ENCODE measurements around the gene ANXA9.

Gene ANXA9

DNA sequence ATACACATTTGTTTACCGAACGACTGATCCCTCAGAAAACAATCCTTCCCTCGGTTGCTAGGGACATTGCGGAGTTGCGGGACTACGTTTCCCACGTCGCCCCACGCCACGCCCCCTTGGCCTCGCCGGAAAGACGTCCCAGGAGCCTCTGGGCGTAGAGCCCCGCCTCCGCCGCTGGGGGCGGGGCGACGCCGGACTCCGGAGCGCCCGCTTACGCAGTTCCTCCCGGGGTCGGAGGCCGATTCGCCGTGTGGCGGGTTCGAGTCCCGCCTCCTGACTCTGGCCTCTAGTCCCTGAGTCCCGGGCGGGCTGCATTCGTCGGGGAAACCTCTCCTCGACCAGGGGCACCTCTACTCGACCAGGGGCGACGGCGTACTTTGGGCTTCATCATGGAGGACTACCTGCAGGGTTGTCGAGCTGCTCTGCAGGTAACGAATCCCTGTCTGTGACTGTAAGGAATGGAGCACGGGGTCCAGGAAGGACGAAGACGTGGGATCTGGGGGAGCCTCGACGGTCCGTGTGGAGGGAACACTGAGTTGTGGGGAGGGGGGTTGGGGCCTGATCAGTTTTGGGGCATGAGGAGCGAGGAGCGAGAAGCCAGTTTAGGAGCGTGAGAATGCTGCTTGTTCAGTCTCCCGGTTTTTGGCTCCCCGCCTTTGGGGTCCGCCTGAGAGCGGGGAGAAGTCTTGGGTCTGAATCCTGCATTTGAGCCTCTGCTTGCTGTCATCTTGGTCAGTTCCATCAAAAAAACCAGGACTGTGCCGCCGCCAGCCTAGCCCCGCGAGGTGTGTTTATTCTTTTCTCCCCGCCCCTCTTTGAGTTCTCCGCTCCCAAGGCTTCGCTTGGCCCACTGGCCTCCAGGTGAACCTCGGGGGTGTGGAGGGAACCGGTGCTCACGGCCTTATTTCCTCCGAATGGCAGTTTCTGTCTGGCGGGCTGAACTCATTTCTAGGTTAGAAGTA, 26.4 kb downstream of the ANXA9 start, which contains the start of gene PRUNE1:
Gene PRUNE1 (plus strand): TSS at position 206 of the 962 bp plus-strand sequence. CDS start 184 bp downstream, at position 390.
- no peaks in the 10 kb centered on the region for H3K9me3 ChIP-seq (ENCODE audit: control insufficient read depth, insufficient read depth, low read length)
- H3K4me1 ChIP-seq (ENCODE audit: control insufficient read depth, insufficient read depth, low read length): peaks cover 15% of the 10 kb centered on the region
- H3K4me3 ChIP-seq (ENCODE audit: low read depth, low read length): peak within 1 kb of the TSS; percentile 99
- no peaks in the 10 kb centered on the region for H3K36me3 ChIP-seq (ENCODE audit: control insufficient read depth, insufficient read depth, low read length)
- no peaks in the 10 kb centered on the region for H3K27me3 ChIP-seq (ENCODE audit: control insufficient read depth, insufficient read depth, low read length)
- peak within 1 kb of the TSS; percentile 85 for H3K9ac ChIP-seq (ENCODE audit: low read depth, low read length)

DNA sequence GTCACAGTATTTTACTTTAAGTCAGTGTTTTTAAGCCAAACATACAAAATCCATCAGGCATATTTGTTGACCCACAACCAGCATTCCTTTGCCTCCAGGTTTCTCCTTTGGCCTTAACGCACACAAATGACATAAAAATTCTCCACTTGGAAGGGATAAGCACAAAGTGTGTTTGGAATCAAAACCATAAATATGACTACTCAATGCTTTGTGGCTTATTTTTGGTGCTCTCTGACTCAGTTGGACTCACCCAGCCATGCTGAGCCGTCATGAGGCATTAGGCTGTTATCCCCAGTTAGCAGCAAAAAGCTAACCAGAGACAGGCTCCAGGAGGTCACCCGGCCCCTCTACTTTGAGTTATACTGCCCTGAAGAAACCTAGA, 27.1 kb downstream of the ANXA9 start:
- H3K4me1 ChIP-seq (ENCODE audit: control insufficient read depth, insufficient read depth, low read length): peaks cover 15% of the 10 kb centered on the region

DNA sequence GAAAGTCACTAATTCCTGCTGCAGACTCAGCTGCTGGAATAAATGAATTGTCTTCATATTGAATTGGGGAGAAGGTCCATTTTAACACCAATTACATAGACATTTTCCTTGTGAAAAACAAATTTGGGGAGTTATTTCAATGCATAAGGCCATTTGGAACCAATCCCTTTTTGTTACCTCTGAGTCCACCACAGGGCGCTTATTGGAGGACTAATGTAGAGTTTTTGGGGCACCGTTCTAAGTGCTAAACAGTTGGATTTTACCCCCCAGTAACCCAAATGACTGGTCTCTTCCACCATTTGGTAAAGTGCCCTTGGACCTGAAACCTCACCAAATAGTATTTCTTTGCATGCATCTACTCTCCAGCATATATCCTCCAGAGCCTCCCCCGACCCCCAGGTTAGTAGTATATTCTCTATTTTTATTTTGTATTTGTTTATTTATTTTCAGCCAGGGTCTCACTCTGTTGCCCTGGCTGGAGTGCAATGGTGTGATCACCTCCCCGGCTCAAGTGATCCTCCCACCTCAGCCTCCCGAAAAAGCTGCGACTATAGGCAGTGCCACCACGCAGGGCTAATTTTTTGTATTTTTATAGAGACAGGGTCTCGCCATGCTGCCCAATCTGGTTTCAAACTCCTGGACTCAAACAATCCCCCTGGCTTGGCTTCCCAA, 27.7 kb downstream of the ANXA9 start:
- no peak overlapping the region for H3K9ac ChIP-seq (ENCODE audit: low read depth, low read length)
- H3K36me3 ChIP-seq (ENCODE audit: control insufficient read depth, insufficient read depth, low read length): no peaks in the 10 kb centered on the region
- H3K4me3 ChIP-seq (ENCODE audit: low read depth, low read length): no peak overlapping the region
- H3K4me1 ChIP-seq (ENCODE audit: control insufficient read depth, insufficient read depth, low read length): peaks cover 15% of the 10 kb centered on the region
- H3K27me3 ChIP-seq (ENCODE audit: control insufficient read depth, insufficient read depth, low read length): no peaks in the 10 kb centered on the region
- no peaks in the 10 kb centered on the region for H3K9me3 ChIP-seq (ENCODE audit: control insufficient read depth, insufficient read depth, low read length)

More for the DNA sequence above, 27.1 kb downstream of the ANXA9 start:
- Histone ChIP-seq H3K27me3 (ENCODE audit: control insufficient read depth, insufficient read depth, low read length) (no peaks in the 10 kb centered on the region), H3K4me3 (ENCODE audit: low read depth, low read length) (peak overlapping the region; percentile 99), H3K36me3 (ENCODE audit: control insufficient read depth, insufficient read depth, low read length) (no peaks in the 10 kb centered on the region), H3K9ac (ENCODE audit: low read depth, low read length) (peak overlapping the region; percentile 85), H3K9me3 (ENCODE audit: control insufficient read depth, insufficient read depth, low read length) (no peaks in the 10 kb centered on the region)

DNA sequence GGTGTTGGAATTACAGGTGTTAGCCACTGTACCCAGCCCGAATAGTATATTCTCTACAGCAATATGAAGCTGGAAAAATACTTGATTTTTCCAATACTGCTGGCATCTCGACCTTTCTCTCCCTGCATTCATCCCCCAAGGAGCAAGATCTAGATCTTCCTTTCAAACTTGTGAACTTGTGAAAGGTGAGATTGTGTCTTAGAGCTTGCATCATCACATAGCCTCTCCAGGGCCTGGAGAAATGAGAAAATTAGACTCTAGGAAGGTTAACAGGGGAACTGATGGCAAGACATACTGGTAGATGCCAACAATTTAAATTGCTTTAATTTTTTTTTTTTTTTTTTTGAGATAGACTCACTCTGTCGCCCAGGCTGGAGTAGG, 28.2 kb downstream of the ANXA9 start:
- Histone ChIP-seq H3K9ac (ENCODE audit: low read depth, low read length) (no peak overlapping the region), H3K4me1 (ENCODE audit: control insufficient read depth, insufficient read depth, low read length) (peaks cover 15% of the 10 kb centered on the region), H3K4me3 (ENCODE audit: low read depth, low read length) (no peak overlapping the region), H3K36me3 (ENCODE audit: control insufficient read depth, insufficient read depth, low read length) (no peaks in the 10 kb centered on the region), H3K9me3 (ENCODE audit: control insufficient read depth, insufficient read depth, low read length) (no peaks in the 10 kb centered on the region), H3K27me3 (ENCODE audit: control insufficient read depth, insufficient read depth, low read length) (no peaks in the 10 kb centered on the region)

DNA sequence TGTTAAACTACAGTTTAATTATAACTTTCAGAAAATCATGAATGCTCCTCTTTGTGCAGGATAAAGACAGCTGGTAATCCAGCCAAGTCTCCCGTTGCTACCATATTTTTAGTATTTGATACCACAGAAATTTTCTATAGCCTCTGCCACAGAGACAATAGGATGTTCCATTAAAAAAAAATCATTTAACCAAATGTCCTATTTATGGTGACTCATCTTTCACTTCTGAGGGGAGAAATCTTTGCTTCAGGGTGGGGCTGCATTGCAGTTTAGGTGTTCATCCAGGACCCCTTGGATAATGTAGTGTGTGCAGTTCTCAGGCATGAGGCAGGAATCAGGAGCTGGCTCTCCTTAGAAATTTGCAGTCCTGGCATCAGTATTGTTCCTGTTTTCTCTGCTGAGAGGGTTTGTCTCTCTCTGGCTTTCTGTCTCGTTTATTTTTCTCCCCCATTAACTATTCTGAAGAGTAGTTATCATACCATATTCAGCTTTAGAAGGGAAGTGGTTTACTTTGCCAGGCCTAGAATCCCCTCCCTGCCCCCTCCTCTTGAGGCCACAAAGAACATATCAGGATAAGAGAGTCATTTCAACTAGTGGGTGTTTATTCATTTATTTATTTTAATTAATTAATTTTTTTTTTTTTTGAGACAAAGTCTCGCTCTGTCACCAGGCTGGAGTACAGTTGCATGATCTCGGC, 29.2 kb downstream of the ANXA9 start:
- Histone ChIP-seq H3K27me3 (ENCODE audit: control insufficient read depth, insufficient read depth, low read length) (no peaks in the 10 kb centered on the region), H3K36me3 (ENCODE audit: control insufficient read depth, insufficient read depth, low read length) (no peaks in the 10 kb centered on the region), H3K9ac (ENCODE audit: low read depth, low read length) (no peak overlapping the region), H3K4me3 (ENCODE audit: low read depth, low read length) (no peak overlapping the region), H3K9me3 (ENCODE audit: control insufficient read depth, insufficient read depth, low read length) (no peaks in the 10 kb centered on the region), H3K4me1 (ENCODE audit: control insufficient read depth, insufficient read depth, low read length) (peaks cover 10% of the 10 kb centered on the region)

DNA sequence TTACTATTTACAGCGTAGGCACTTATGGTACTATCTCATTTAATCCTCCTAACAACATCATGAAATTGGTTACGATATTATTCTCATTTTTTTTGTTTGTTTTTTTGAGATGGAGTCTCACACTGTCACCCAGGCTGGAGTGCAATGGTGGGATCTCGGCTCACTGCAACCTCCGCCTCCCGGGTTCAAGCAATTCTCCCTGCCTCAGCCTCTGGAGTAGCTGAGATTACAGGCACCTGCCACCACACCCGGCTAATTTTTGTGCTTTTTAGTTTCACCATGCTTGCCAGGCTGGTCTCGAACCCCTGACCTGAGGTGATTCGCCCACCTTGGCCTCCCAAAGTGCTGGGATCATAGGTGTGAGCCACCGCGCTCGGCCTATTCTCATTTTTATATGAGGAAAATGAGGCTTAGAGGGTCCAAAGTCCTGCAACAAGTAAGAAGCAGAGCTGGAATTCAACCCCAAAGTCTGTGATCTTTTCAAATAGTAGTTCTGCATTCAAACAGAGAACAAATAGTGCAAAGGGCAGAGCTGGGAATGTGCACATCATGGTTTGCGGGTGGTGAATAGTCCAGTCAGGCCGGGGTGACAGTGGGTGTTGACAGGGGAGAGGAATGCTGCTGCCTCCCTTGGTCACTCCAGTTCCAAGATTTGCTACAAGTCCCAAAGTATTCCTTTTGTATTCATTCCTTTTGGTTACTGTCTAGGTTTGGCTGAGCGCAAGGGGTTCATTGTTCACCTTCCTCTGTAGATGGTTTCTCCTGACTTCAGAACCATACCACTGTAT, 30.8 kb downstream of the ANXA9 start:
- Histone ChIP-seq H3K27me3 (ENCODE audit: control insufficient read depth, insufficient read depth, low read length) (no peaks in the 10 kb centered on the region), H3K9ac (ENCODE audit: low read depth, low read length) (no peak overlapping the region), H3K9me3 (ENCODE audit: control insufficient read depth, insufficient read depth, low read length) (no peaks in the 10 kb centered on the region), H3K36me3 (ENCODE audit: control insufficient read depth, insufficient read depth, low read length) (no peaks in the 10 kb centered on the region), H3K4me1 (ENCODE audit: control insufficient read depth, insufficient read depth, low read length) (peaks cover 5% of the 10 kb centered on the region), H3K4me3 (ENCODE audit: low read depth, low read length) (no peak overlapping the region)

DNA sequence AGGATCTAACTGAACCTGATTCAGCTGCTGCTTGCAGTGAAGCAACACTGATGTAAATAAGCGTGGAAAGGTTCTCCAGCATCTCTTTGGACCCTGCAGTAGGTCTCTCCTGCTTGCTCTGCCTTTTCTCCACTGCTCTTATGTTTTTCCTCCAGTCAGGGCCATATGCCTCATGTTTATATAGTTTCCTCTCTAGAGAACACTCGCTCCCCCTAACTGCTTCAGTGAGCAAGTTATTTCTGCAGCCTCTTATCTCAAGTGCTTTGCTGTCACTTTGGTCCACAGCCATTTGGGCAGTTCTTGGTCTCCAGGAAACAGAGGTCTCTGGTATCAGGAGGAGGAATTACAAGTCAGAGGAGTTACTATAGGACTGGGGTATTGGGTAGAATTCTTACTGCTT, 31.4 kb downstream of the ANXA9 start:
- no peak overlapping the region for H3K4me3 ChIP-seq (ENCODE audit: low read depth, low read length)
- peaks cover 5% of the 10 kb centered on the region for H3K4me1 ChIP-seq (ENCODE audit: control insufficient read depth, insufficient read depth, low read length)
- H3K9ac ChIP-seq (ENCODE audit: low read depth, low read length): no peak overlapping the region
- H3K27me3 ChIP-seq (ENCODE audit: control insufficient read depth, insufficient read depth, low read length): no peaks in the 10 kb centered on the region
- no peaks in the 10 kb centered on the region for H3K36me3 ChIP-seq (ENCODE audit: control insufficient read depth, insufficient read depth, low read length)
- H3K9me3 ChIP-seq (ENCODE audit: control insufficient read depth, insufficient read depth, low read length): no peaks in the 10 kb centered on the region

DNA sequence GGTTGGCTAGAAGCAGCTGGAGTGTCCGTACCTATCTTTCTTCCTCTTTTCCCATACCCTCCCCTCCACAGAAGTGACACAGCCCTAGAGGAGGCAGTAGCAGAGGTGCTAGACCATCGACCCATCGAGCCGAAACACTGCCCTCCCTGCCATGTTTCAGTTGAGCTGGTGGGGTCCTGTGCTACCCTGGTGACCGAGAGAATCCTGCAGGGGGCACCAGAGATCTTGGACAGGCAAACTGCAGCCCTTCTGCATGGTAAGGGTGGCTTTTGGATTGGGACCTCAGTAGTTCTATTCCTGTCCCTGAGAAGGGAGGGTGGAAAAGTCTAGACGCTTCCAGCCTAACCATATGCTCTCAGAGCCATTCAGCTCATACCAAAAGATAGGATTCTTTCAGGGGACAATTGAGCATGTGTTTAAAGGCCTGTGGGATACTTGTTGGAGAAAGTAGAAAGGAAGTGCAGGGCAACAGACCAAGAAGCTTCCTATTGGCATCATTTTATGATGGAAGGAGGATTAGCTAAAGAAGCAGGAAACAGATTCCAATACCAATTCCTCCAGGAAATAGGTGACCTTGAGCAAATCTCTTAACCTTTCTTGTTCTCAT, 42.6 kb downstream of the ANXA9 start:
- H3K4me3 ChIP-seq (ENCODE audit: low read depth, low read length): no peak overlapping the region

DNA sequence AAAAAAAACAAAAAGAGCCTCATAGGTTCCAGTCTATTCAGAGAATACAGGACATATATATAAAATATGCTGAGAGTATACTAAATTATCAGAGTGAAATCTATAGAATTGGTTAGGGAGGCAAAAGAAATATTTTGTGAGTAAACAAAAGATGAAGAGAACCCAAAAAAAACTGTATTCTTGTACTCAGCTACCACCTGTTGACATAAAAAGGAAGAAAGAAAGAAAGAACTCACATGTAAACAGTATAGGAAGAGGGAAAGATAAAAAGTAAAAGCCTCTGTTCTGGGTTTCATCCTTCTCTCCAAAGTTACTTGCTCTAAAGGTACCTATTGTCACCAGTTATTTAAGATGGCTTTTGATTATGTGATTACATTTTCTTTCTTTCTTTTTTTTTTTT, 44.4 kb downstream of the ANXA9 start:
- Histone ChIP-seq H3K9me3 (ENCODE audit: control insufficient read depth, insufficient read depth, low read length) (no peaks in the 10 kb centered on the region), H3K4me3 (ENCODE audit: low read depth, low read length) (no peak overlapping the region), H3K4me1 (ENCODE audit: control insufficient read depth, insufficient read depth, low read length) (no peaks in the 10 kb centered on the region), H3K9ac (ENCODE audit: low read depth, low read length) (no peak overlapping the region), H3K36me3 (ENCODE audit: control insufficient read depth, insufficient read depth, low read length) (peaks cover 17% of the 10 kb centered on the region), H3K27me3 (ENCODE audit: control insufficient read depth, insufficient read depth, low read length) (no peaks in the 10 kb centered on the region)

More for the DNA sequence above, 42.6 kb downstream of the ANXA9 start:
- Histone ChIP-seq H3K4me1 (ENCODE audit: control insufficient read depth, insufficient read depth, low read length) (no peaks in the 10 kb centered on the region), H3K9ac (ENCODE audit: low read depth, low read length) (no peak overlapping the region), H3K27me3 (ENCODE audit: control insufficient read depth, insufficient read depth, low read length) (no peaks in the 10 kb centered on the region), H3K36me3 (ENCODE audit: control insufficient read depth, insufficient read depth, low read length) (peaks cover 14% of the 10 kb centered on the region), H3K9me3 (ENCODE audit: control insufficient read depth, insufficient read depth, low read length) (no peaks in the 10 kb centered on the region)

DNA sequence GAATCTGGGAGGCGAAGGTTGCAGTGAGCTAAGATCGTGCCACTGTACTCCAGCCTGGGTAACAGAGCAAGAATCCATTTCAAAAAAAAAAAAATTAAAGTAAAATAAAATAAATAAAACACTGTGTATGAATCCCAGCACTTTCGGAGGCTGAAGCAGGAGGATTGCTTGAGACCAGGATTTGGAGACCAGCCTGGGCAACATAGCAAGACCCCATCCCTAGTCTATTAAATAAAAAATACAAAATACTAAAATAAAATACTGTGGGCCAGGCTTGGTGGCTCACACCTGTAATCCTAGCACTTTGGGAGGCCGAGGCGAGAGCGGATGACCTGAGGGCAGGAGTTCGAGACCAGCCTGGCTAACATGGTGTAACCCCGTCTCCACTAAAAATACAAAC, 50.1 kb downstream of the ANXA9 start:
- H3K4me3 ChIP-seq (ENCODE audit: low read depth, low read length): no peak overlapping the region
- H3K9ac ChIP-seq (ENCODE audit: low read depth, low read length): no peak overlapping the region
- H3K36me3 ChIP-seq (ENCODE audit: control insufficient read depth, insufficient read depth, low read length): peaks cover 14% of the 10 kb centered on the region
- no peaks in the 10 kb centered on the region for H3K27me3 ChIP-seq (ENCODE audit: control insufficient read depth, insufficient read depth, low read length)
- H3K4me1 ChIP-seq (ENCODE audit: control insufficient read depth, insufficient read depth, low read length): peaks cover 4% of the 10 kb centered on the region
- no peaks in the 10 kb centered on the region for H3K9me3 ChIP-seq (ENCODE audit: control insufficient read depth, insufficient read depth, low read length)

DNA sequence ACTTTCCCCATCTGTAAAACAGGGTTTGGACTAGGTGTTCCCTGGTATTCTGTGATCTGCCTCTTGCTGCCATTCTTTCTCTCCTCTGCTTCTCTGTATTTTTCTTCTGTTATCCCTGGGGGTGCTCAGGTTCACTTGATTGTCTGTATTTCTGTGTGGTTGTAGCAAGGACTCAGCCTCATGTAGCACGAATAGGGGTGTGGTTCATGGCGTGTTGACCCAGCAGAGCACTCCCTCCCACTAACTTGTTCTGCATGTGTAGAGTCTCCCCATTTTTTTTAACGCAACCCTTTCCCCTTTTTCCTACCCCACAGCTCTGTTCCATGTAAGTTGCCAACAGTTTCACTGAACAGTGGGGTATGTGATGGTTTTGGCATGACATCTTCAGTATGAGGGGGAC, 53.1 kb downstream of the ANXA9 start:
- H3K9ac ChIP-seq (ENCODE audit: low read depth, low read length): no peak overlapping the region
- peaks cover 8% of the 10 kb centered on the region for H3K4me1 ChIP-seq (ENCODE audit: control insufficient read depth, insufficient read depth, low read length)
- no peaks in the 10 kb centered on the region for H3K9me3 ChIP-seq (ENCODE audit: control insufficient read depth, insufficient read depth, low read length)
- no peaks in the 10 kb centered on the region for H3K27me3 ChIP-seq (ENCODE audit: control insufficient read depth, insufficient read depth, low read length)
- peaks cover 5% of the 10 kb centered on the region for H3K36me3 ChIP-seq (ENCODE audit: control insufficient read depth, insufficient read depth, low read length)
- no peak overlapping the region for H3K4me3 ChIP-seq (ENCODE audit: low read depth, low read length)
